Activated T-helper 1 cell treated with anti-CD3 and anti-CD28 coated beads, Interleukin-2, amount 50 U/mL, for 16 hours (primary cell): Measurements from ENCODE around the gene CDC42BPB.
A peak's percentile ranks its signal among the peaks of the same experiment; 100 is the strongest.
"Not testable (repeated sequence)": the region's sequence is repeated elsewhere in the genome, so short reads cannot be mapped to it uniquely, and the experiment has no call there.

Experiments used
- DNase-seq, 2 donors: peaks; one replicate each; pipeline ENCODE4 v3.0.0-alpha.2; 2020; ENCODE audit warnings: low read depth in 1 of 2, low spot score in 1 of 2

The CDC42BPB gene

DNA sequence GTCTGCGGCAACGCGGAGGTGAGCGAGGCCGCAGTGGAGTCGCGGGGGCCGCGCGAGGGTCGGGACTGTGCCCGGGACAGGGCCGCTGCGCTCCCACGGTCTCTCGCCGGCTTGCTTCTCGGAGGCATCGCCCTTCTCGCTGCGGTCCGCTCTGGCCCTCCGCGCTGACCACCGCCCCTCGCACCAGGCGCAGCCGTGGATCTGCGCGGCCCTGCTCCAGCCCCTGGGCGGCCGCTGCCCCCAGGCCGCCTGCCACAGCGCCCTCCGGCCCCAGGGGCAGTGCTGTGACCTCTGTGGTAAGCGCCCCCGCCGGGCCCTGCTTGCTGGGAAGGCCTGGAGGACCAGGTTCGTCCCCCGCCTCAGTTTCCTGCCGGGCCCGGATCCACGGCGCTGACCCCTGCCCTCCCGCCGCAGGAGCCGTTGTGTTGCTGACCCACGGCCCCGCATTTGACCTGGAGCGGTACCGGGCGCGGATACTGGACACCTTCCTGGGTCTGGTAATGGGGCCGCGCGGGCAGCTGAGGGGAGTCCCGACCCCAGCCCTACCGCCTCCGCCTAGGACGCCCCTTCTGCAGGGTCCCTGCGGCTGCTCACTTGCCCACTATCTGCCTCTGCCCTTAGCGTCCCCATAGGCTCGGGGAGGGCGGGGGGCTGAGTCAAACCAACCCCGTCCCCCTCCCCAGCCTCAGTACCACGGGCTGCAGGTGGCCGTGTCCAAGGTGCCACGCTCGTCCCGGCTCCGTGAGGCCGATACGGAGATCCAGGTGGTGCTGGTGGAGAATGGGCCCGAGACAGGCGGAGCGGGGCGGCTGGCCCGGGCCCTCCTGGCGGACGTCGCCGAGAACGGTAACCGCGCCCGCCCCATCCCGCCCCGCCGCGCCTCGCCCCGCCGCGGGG is 127.9 kb downstream of the CDC42BPB start:
- DNase-seq = no peak

DNA sequence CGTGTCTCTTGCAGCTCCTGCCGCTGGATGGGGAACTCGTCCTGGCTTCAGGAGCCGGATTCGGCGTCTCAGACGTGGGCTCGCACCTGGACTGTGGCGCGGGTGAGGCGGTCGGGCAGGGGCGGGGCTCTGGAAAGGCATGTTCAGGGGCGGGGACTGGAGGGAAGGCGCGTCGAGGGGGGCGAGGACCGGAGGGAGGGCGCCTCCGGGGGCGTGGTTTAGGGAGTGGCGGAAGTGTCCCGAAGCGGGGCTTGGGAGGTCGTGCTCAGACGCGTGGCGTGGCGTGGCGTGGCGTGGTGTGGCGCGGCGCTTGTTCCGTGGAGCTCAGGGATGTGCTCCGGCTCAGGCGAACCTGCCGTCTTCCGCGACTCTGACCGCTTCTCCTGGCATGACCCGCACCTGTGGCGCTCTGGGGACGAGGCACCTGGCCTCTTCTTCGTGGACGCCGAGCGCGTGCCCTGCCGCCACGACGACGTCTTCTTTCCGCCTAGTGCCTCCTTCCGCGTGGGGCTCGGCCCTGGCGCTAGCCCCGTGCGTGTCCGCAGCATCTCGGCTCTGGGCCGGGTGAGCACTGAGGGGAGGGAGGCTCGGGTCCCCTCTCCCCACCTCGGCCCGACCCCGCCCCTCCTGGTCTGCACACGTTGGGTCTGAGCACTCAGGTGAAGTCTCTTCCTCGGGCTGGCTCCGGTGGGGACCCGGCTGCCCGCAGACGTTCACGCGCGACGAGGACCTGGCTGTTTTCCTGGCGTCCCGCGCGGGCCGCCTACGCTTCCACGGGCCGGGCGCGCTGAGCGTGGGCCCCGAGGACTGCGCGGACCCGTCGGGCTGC is 128.7 kb downstream of the CDC42BPB start:
- DNase-seq = peak; percentile 58 to 62

DNA sequence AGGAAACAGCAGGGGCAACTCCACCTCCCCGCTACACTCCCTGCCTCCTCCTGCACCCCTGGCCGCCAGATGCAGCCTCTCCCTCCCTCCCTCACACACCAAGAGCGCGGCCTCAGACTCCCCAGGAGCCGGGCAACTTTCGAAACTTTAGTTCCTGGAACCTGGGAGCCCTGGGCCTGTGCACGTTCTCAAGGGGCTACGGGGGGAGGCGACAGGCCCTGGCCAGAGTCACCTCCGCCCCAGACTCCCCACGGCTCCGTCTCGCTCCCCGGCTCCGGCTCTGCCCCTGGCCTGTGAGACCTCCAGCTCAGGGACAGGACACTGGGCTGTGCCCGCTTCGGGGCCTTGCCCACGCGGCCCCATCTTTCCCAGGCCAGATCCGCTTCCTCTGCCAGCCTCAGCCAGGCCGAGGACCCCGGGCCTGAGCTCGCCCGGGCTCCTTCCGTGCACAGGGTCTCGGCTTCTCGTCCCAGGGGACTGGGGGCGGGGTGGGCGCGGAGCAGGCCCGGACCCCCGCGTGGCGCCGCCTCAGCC is 129.4 kb downstream of the CDC42BPB start:
- DNase-seq = no peak

DNA sequence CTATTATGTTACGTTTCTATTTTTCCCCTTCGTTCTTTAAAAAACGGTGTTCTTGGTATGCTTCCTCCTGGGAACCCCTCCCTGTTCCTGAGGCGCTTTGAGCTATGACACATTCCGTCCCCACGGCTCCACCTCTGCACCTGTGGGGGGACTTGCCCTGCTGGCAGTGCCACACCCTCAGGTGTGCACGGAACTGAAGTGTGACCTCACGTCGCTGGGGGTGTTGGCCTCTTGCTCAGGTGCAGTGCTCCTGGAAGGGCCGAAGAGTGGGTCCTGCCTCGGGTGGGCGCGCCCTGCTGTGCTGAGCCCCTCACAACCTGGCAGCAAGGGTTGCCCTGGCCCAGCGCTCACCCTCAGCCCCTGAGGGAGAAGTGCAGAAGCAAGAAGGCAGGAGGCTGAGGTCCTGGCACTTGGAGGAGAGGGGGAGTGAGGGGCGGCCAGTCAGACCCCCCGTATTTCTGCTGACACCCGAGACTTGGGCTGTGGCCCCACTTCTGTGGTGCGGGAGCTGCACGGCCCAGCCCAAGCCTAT is 129.9 kb downstream of the CDC42BPB start:
- no peak for DNase-seq

DNA sequence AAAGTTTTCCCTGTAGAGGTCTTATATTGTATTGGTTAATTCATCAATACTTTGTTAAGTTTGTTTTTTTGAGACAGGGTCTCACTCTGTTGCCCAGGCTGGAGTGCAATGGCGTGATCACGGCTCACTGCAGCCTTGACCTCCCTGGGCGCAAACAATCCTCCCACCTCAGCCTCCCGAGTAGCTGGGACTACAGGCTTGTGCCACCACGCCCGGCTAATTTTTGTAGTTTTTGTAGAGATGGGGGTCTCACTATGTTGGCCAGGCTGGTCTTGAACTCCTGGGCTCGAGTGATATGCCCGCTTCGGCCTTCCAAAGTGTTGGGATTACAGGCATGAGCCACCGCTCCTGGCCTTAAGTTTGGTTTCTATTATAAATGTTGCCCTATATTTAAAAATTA is 130.5 kb downstream of the CDC42BPB start:
- DNase-seq = not testable (repeated sequence)

DNA sequence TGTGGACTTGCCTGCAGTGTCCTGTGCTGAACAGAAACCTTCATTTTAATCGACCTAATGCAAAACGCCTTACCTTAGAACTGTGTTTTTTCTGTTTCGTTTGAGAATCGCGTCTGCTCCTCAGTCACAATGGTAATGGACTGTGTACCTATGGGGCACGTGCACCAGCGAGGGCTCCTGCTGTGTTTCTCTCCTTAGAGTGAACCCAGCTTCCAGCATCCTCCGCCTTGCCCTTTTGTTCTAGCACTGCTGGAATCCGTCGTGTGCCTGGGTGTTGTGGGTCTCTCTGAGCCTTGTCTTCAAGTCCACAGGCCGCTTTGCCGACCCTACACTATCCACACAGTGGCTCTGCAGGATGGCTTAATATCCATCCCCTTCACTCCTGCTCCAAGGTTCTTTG is 131.2 kb downstream of the CDC42BPB start:
- DNase-seq = no peak

DNA sequence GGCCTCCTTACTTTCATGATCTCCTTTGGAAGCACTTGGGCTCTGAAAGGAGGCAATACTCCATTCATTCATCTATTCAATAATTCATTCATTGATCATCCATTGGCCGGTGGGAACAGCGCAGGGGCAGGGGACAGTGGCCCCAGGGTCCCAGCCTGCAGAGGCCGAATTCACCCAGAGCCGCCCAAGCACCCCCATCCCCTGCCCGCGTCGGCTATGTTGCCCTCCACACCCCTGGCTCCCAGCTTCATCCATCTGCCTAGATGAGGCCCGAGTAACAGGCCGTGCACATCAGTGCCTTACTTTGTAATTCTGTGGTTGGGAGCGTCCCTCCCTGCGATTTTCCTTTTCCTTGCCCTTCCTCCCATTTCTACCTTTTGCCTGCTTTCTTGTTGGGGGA is 131.7 kb downstream of the CDC42BPB start:
- no peak for DNase-seq

DNA sequence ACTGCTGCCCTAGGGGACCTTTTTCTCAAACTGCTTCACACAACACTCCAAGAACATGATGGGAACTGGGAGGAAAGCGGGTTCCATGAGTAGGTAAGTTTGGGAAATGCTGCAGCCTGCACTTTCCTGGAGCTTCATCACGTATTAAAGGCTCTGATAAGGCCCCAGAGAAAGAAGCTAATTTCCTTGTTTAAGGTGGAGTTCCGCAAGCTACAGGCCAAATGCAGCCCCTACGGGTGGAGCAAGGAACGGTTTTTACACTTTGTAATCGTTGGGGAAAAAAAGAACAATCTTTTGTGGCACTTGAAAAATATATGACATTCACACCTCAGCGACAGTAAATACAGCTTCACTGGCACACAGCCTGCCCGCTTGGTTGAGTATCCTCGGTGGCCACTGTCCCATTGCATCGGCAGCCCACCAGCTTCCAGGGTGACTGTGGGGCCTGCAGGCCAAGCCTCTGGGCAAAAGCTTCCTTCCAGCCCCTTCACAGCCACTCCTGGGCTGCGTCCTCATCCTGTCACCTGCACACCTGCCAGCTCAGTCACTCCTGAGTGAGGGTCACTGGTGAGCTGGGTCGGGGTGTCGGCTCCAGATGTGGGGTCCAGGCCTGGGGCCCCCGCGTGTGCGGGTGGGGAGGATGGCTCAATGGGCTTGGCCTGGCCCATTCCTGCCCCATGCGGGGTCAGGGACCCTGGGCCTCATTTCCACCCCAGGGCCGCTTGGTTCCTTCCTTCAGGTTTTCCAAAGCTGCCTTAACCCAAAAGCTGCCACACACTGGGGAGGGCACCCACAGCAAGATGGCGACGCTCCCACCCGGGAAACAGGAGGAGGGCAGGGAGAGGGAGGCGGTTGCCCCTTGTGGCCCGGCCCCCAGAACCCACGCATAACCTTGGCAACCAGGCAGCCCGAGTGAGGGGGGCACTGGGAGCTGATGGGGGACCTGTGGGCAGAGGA is 132.4 kb downstream of the CDC42BPB start:
- no peak for DNase-seq

DNA sequence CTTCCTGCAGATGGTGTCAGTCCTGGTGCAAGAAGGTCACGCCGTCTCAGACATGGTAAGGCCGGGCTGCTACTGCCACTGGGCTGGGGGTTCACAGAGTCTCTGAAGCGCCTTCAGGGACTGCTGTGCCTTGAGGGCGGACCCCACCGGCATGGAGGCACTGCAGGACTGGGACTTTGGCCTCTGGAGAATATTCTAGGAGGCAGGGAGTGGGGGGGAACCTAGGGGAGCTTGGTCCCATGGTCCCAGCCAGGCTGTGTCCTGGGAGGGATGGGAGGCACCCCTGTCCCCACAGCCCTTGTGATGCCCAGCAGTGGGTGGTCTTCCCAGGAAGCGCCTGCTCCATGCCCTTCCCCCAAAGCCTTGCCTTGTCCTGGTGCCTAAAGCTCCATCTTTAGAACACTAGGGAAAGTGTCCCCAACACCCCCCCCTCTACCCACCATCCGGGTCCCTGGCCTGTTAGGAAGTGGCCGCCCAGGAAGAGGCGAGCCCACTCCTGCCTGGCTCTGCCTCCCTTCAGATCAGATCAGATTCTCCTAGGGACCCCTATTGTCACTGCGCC is 133.3 kb downstream of the CDC42BPB start:
- DNase-seq = no peak

DNA sequence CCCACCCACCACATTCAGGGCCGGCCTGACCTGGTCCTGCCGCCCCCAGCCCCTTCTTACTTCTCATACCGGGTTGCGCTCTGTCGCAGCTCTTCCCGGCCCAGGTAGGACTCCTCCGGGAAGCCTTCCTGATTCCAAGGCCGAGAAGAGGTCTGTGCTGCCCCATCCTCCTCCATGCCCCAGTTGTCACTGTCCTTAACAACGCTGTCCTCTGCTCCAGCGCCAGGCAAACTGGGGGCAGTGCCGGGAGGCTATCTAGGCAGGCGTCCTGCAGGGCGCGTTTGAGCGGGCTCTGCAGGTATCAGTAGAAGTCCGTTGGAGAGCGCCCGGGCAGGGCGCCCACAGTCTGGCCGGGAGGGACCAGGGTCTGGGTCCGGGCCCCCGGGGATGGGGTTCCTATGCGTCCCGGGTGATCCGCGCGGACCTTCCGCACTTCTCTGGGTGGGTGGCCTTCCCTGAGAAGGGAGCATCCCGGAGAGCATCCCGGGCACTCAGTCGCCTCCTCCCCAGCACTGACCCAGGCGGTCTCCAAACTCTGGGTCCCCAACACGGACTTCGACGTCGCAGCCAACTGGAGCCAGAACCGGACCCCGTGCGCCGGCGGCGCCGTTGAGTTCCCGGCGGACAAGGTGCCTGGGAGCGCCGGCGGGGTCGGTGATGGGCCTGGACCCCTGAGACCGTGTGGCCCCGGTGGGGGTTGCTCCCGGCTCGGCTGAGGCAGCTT is 134.0 kb downstream of the CDC42BPB start:
- no peak for DNase-seq

DNA sequence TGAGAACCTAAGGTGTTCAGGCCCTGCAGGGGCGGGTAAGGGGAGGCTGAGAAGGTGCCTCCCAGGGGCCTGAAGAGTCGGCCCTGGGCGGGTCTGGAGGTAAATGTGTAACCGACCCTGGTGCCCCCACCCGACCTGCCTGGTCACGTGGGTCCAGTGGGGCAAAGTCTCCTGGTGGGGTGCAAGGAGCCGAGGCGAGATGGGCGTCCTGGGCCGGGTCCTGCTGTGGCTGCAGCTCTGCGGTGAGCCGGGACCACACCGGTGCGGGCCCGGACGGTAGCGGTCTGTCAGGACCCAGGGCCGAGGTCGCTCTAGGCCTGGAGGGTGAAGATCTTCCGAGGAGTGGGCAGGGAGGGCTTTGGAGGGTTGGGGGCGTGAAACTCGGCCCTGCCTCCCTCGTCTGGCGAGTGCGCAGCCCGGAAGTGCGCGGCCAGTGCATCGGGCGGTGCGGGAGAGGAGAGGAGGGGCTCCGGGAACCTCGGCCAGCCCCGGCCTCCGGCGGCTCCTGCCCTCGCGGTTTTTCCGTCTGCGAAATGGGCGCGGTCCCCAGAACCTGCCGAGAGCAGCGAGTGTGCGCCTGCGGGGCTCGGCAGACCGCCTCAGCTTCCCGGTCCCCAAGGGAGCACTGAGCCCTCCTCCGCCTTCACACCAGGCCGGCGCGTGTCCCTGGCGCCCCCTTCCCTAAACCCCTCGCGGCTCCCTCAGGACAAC is 134.7 kb downstream of the CDC42BPB start, which contains the start of gene AMN:
TSS of gene AMN (plus strand) at position 174 of the 711 bp plus-strand sequence. CDS start at position 200, 26 bp downstream.
- DNase-seq = no peak

DNA sequence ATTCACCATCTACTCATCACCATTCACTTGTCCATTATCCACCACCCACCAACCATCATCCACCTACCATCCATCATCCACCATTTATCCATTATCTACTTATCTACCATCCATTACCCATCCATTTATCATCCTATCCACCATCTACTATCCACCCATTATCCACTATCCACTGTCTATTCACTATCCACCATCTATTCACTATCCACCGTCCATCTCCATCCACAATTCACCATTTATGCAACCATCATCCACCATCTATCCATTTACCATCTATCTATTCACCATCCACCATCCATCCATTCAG is 136.4 kb downstream of the CDC42BPB start:
- no peak for DNase-seq

DNA sequence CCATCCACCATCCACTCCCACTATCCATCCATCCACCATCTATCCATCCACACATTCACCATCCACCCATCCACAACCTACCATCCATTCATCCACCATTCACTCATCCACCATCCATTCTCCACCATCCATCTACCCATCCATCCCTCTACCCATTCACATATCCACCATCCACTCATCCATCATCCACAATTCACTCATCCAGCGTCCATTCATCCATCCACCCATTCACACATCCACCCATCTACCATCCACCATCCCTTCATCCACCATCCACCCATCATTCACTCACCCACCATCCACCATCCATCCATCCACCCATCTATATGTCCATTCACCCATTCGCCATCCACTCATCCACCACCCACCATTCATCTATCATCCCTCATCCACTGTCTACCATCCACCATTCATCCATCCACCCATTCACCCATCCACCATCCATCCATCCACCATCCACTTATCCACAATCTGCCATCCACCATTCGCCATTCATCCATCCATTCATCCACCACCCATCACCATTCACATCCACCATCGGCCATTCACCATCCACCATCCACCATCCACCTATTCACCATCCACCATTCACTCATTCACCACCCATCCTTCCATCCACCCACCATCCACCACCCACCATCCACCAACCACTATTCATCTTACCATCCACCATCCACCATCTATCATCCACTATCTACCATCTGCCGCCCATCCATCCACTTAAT is 136.9 kb downstream of the CDC42BPB start:
- no peak for DNase-seq

DNA sequence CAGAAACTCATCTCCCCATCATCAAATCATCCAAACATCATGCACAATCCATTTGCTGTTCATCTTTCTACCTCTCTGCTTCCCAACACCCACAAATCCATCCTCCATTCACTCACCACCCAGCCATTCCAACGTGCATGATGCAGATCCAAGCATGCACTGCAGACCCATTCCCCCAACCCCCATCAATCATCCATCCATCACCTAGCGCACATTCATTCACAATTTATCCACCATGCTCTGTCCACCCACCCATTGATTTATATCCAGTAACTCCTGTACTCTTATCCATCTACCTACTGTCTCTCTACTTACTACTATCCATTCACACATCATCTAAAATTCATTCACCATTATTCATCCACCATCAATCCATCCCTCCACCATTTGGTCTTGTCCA is 138.9 kb downstream of the CDC42BPB start:
- DNase-seq = no peak

DNA sequence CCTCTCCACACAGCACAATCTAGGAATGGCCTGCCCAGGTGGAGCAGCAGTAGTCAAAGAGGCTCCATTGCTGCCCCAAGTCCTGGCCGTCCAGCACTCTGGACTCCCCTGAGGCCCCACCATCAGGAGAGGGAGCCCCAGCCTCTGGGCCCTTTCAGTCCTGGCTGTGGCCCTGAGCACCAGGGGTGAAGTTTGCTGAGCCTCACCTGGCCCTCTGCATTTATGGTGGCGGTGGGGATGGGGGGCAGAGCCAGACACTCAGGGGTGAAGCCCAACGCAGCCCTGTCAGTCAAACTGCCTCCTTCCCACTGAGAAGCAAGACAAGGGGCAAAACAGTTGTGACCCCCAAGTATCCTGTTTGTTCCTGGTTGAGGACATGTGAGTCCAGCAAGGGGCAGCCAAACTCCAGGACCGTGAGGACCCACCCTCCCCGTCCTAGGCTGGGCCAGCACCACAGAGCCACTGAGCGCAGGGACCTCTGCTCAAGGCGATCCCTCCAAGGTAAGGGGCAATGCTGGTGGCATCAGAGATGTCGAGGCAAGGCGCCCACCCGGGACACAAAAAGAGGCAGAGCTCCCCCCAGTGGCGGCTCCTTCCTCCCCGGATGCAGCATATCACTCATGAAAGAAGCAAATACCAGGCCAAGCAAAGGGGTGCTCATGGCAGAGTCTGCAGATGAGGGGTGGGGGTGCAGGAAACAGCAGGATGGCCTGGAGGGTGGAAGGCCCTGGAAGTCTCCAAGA is 139.7 kb downstream of the CDC42BPB start:
- DNase-seq = no peak

DNA sequence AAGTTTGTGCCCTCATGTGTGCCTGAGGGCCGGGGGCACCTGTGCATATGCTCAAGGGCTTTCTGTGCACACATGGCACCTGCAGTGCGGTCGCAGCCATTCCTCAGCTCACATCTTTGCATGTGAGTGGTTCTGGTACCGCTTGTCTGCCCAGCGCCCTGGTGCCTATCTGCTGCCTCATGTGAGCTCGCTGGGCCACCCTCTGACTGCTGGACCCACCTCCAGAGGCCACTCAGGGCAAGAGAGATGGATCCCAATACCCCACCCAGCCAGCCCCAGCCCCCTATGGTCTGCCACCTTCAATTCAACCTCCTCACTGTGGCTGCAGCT is 140.3 kb downstream of the CDC42BPB start:
- no peak for DNase-seq

DNA sequence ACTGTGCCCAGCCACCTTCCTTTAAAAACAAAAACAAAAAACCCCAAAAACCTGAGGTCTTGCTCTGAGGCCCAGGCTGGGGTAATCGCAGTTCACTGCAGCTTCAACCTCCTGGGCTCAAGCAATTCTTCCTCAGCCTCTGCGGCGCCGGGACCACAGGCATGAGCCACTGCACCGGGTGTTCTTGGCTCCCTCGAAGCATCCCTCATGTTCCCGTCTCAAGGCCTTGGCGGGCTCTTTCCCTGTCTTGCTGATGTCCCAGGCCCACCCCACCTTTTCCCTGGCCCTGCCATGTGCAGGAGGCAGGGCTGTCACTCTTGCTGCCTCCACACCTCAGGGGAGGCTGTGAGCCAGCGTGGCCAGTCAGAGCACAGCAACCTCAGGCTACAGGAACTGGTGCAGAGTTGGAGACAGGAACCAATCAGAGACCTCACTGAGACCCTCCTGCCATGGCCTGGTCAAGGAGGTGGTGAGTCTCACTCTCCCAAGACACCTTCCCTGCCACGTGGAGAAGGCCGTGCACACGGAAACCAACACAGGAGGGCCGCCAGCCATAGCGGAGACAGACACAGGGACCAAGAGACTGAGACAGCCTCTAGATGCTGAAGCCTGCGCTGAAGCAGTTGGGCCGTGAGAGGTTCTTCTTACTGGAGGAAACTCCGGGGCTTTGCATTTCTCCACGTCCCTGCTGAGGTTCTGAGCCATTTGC is 140.8 kb downstream of the CDC42BPB start:
- DNase-seq = no peak
